ENCODE measurements around the gene ANKUB1. TPM values are rescaled to one million over a fixed set of nuclear protein-coding genes. Genes with fewer than 3 reads are reported as not detected.
"Not testable (repeated sequence)": the region's sequence is repeated elsewhere in the genome, so short reads cannot be mapped to it uniquely, and the experiment has no call there.

The ANKUB1 gene
- total RNA-seq, 4 donors from 2014 or later, result not detected

DNA sequence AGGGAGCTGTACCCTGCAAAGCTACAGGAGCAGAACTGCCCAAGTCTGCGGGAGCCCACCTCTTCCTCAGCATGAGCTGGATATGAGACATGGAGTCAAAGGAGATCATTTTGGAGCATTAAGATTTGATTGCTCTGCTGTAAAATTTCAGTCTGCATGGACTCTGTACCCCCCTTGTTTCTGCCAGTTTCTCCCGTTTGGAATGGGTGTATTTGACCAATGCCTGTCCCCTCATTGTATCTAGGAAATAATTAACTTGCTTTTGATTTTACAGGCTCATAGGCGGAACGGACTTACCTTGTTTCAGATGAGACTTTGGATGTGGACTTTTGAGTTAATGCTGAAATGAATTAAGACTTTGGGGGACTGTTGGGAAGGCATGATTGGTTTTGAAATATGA, 39.0 kb upstream of the ANKUB1 start:
- Histone ChIP-seq H3K4me1 (no peaks in the 10 kb centered on the region), H3K27me3 (no peaks in the 10 kb centered on the region)

GRCh38 chr3:149830902-149831301, 38.5 kb upstream of the ANKUB1 start:
- Histone ChIP-seq H3K4me1 (no peaks in the 10 kb centered on the region), H3K9me3 (no peaks in the 10 kb centered on the region), H3K27ac (no peak overlapping the region), H3K27me3 (no peaks in the 10 kb centered on the region), H3K4me3 (replicated peaks in 1 of 3) (no peak overlapping the region), H3K36me3 (no peaks in the 10 kb centered on the region)
- TF ChIP-seq, protein P1, sequence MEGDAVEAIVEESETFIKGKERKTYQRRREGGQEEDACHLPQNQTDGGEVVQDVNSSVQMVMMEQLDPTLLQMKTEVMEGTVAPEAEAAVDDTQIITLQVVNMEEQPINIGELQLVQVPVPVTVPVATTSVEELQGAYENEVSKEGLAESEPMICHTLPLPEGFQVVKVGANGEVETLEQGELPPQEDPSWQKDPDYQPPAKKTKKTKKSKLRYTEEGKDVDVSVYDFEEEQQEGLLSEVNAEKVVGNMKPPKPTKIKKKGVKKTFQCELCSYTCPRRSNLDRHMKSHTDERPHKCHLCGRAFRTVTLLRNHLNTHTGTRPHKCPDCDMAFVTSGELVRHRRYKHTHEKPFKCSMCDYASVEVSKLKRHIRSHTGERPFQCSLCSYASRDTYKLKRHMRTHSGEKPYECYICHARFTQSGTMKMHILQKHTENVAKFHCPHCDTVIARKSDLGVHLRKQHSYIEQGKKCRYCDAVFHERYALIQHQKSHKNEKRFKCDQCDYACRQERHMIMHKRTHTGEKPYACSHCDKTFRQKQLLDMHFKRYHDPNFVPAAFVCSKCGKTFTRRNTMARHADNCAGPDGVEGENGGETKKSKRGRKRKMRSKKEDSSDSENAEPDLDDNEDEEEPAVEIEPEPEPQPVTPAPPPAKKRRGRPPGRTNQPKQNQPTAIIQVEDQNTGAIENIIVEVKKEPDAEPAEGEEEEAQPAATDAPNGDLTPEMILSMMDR (IDR thresholded peaks at IDR 0.05), result no peak
- DNase-seq, result no peak
- WGBS, 2 donors, result 89 to 100% methylated on average over 2 of the region's 2 CpGs
- intact Hi-C loops (cut with DNase I), result no loop called here

More for the DNA sequence above, 39.0 kb upstream of the ANKUB1 start:
- H3K27ac ChIP-seq, result no peak overlapping the region
- H3K36me3 ChIP-seq, result no peaks in the 10 kb centered on the region
- TF ChIP-seq POLR2A (IDR thresholded peaks at IDR 0.05), result no peak
- TF ChIP-seq, protein P1 (IDR thresholded peaks at IDR 0.05), result no peak
- WGBS, 2 donors, result 93 to 94% methylated on average over 4 of the region's 4 CpGs
- H3K4me3 ChIP-seq (replicated peaks in 1 of 3), result no peak overlapping the region
- no peak for DNase-seq
- intact Hi-C loops (cut with DNase I), result no loop called here
- no peaks in the 10 kb centered on the region for H3K9me3 ChIP-seq

- WGBS, 2 donors, result 94 to 98% methylated on average over 4 of the region's 4 CpGs
- H3K36me3 ChIP-seq; H3K4me1 ChIP-seq; DNase-seq; H3K27me3 ChIP-seq; H3K4me3 ChIP-seq (replicated peaks in 1 of 3); intact Hi-C loops (cut with DNase I); H3K9me3 ChIP-seq; H3K27ac ChIP-seq: not testable (repeated sequence)
Measured at GRCh38 chr3:149829631-149830030, 37.3 kb upstream of the ANKUB1 start.

GRCh38 chr3:149828390-149828789, 36.0 kb upstream of the ANKUB1 start:
- Histone ChIP-seq H3K36me3 (no peaks in the 10 kb centered on the region), H3K4me3 (replicated peaks in 1 of 3) (no peak overlapping the region), H3K27me3 (no peaks in the 10 kb centered on the region), H3K9me3 (no peaks in the 10 kb centered on the region), H3K27ac (no peak overlapping the region), H3K4me1 (no peaks in the 10 kb centered on the region)
- no peak for TF ChIP-seq POLR2A (IDR thresholded peaks at IDR 0.05)
- TF ChIP-seq, protein P1 (IDR thresholded peaks at IDR 0.05), result no peak
- intact Hi-C loops (cut with DNase I), result no loop called here
- WGBS, 2 donors, result 53 to 98% methylated on average over 1 of the region's 1 CpG
- no peak for DNase-seq

GRCh38 chr3:149826636-149827035, 34.3 kb upstream of the ANKUB1 start:
- Histone ChIP-seq H3K27me3 (no peaks in the 10 kb centered on the region), H3K9me3 (no peaks in the 10 kb centered on the region), H3K27ac (no peak overlapping the region), H3K4me3 (replicated peaks in 1 of 3) (no peak overlapping the region), H3K4me1 (no peaks in the 10 kb centered on the region), H3K36me3 (no peaks in the 10 kb centered on the region)
- TF ChIP-seq, protein P1 (IDR thresholded peaks at IDR 0.05), result no peak
- no peak for TF ChIP-seq POLR2A (IDR thresholded peaks at IDR 0.05)
- DNase-seq, result no peak
- 90 to 91% methylated on average over 3 of the region's 3 CpGs for WGBS, 2 donors
- intact Hi-C loops (cut with DNase I), result no loop called here

- Histone ChIP-seq H3K27me3 (no peaks in the 10 kb centered on the region), H3K4me1 (peaks cover 10 to 15% of the 10 kb centered on the region in 2 donors), H3K27ac (no peak overlapping the region), H3K4me3 (replicated peaks in 1 of 3) (no peak overlapping the region), H3K9me3 (no peaks in the 10 kb centered on the region), H3K36me3 (no peaks in the 10 kb centered on the region)
- no peak for DNase-seq
- no peak for TF ChIP-seq POLR2A (IDR thresholded peaks at IDR 0.05)
- TF ChIP-seq, protein P1 (IDR thresholded peaks at IDR 0.05), result no peak
- 84 to 87% methylated on average over 4 of the region's 4 CpGs for WGBS, 2 donors
- intact Hi-C loops (cut with DNase I), result no loop called here
Measured at GRCh38 chr3:149820183-149820582, 27.8 kb upstream of the ANKUB1 start.

Data from thyroid gland (tissue), 4 donors.